ENCODE results near the gene OR5K4.

The OR5K4 gene

GRCh38 chr3:98353554-98353953 lies at the start of gene OR5K4:
Gene OR5K4, plus strand, starts transcription at chr3:98353854. Its CDS starts 0 bp downstream, at chr3:98353854.
- DNase-seq, result no peak
- intact Hi-C loops (cut with DNase I), result no loop called here

GRCh38 chr3:98322101-98322500 lies 31.6 kb upstream of the OR5K4 start:
- no peak for DNase-seq
- intact Hi-C loops (cut with DNase I), result loop anchor here (10.0 kb wide), 1 partner anchor 253 kb away; no protein-coding TSS in a partner anchor

GRCh38 chr3:98322686-98323085 lies 31.0 kb upstream of the OR5K4 start:
- no peak for DNase-seq
- intact Hi-C loops (cut with DNase I), result loop anchor here (10.0 kb wide), 1 partner anchor 252 kb away; no protein-coding TSS in a partner anchor

- intact Hi-C loops (cut with DNase I), result loop anchor here (10.0 kb wide), 1 partner anchor 251 kb away; no protein-coding TSS in a partner anchor
- DNase-seq, result no peak
These were observed 30.2 kb upstream of the OR5K4 start for GRCh38 chr3:98323425-98323824.

GRCh38 chr3:98325055-98325454 lies 28.6 kb upstream of the OR5K4 start:
- intact Hi-C loops (cut with DNase I), result loop anchor here (10.0 kb wide), 1 partner anchor 250 kb away; no protein-coding TSS in a partner anchor
- DNase-seq, result no peak

- intact Hi-C loops (cut with DNase I), result loop anchor here (10.0 kb wide), 1 partner anchor 249 kb away; no protein-coding TSS in a partner anchor
- DNase-seq, result no peak
These were observed 27.4 kb upstream of the OR5K4 start for GRCh38 chr3:98326105-98326893.

GRCh38 chr3:98326945-98327344 lies 26.7 kb upstream of the OR5K4 start:
- DNase-seq, result no peak
- intact Hi-C loops (cut with DNase I), result loop anchor here (10.0 kb wide), 1 partner anchor 248 kb away; no protein-coding TSS in a partner anchor

- no peak for DNase-seq
- intact Hi-C loops (cut with DNase I), result loop anchor here (1.0 to 10.0 kb wide), 3 partner anchors 140 to 290 kb away; no protein-coding TSS in a partner anchor
These were observed 24.7 kb upstream of the OR5K4 start for GRCh38 chr3:98328933-98329332.

- intact Hi-C loops (cut with DNase I), result loop anchor here (1.0 to 10.0 kb wide), 3 partner anchors 141 to 290 kb away; no protein-coding TSS in a partner anchor
These were observed 24.1 kb upstream of the OR5K4 start for GRCh38 chr3:98329392-98330124.

GRCh38 chr3:98331329-98331728 lies 22.3 kb upstream of the OR5K4 start:
- intact Hi-C loops (cut with DNase I), result no loop called here
- no peak for DNase-seq

More at GRCh38 chr3:98329392-98330124, 24.1 kb upstream of the OR5K4 start:
- peak in 6 of 10 donors; percentile 38 to 86 (median 56) for DNase-seq

- DNase-seq, result no peak
- intact Hi-C loops (cut with DNase I), result no loop called here
These were observed 19.6 kb upstream of the OR5K4 start for GRCh38 chr3:98333989-98334606.

GRCh38 chr3:98339031-98339430 lies 14.6 kb upstream of the OR5K4 start:
- DNase-seq, result no peak
- intact Hi-C loops (cut with DNase I), result no loop called here

GRCh38 chr3:98341758-98342157 lies 11.9 kb upstream of the OR5K4 start:
- DNase-seq, result no peak
- intact Hi-C loops (cut with DNase I), result no loop called here

GRCh38 chr3:98343647-98344507 lies 9.8 kb upstream of the OR5K4 start:
- DNase-seq, result no peak
- intact Hi-C loops (cut with DNase I), result no loop called here

GRCh38 chr3:98350082-98350481 lies 3.6 kb upstream of the OR5K4 start:
- intact Hi-C loops (cut with DNase I), result no loop called here
- DNase-seq, result no peak

- DNase-seq, result no peak
- intact Hi-C loops (cut with DNase I), result no loop called here
These were observed 5.6 kb downstream of the OR5K4 start for GRCh38 chr3:98359250-98359649.

GRCh38 chr3:98359993-98360675 lies 6.5 kb downstream of the OR5K4 start:
- DNase-seq, result no peak
- intact Hi-C loops (cut with DNase I), result no loop called here

GRCh38 chr3:98360681-98361080 lies 7.0 kb downstream of the OR5K4 start:
- intact Hi-C loops (cut with DNase I), result no loop called here
- DNase-seq, result no peak

- intact Hi-C loops (cut with DNase I), result no loop called here
- no peak for DNase-seq
These were observed 7.6 kb downstream of the OR5K4 start for GRCh38 chr3:98361289-98361688.

Measured in posterior cingulate gyrus (tissue), 11 donors.